Measurements from ENCODE around the gene ACOX3.
A peak's percentile ranks its signal among the peaks of the same experiment; 100 is the strongest.
"Not testable (repeated sequence)": the region's sequence is repeated elsewhere in the genome, so short reads cannot be mapped to it uniquely, and the experiment has no call there.

Gene ACOX3

DNA sequence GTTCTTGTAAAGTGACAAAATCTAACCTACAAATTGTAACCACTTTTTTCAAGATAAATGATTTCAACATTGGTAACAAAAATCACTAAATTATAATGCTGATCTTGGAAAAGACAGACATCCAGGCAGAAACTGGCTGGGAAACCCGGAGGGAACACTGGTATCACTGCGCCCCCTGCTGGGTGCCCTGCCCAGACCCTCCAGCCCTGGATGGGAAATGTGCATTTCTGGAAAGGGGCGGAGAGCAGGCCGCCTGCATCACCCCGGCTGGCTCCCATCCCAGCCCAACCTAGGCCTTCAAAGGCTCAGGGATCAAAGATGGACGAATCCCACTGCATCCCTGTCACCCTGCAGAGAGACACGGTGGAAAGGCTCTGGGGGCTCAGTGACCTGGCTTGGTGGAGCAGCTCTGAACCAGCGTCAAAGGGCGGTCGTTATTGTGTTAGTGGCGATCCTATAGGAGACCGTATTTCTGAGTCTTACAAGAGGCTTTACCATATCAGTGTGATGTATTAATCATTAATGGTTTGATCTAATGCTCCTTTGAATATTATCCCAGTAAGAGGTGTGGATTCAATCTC, 37.3 kb downstream of the ACOX3 start:
- DNase-seq, result peak; percentile 47

DNA sequence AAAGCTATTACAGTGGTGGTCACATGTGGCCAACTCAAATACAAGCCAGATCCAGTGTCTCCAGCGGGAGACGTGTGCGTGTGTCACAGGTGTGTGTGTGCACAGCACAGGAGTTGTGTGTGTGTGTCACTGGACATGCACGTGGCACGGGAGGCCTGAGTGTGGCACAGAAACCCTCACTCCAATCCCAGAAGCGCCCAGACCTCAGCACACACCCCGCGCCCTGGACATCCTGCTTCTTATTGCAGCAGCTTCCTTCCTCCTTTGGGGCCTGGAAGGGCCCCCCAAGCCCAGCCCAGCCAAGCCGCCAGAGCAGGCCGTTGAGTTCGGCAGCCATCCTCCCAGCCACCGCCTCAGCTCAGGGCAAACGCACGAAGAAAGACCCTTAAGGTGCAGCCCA, 37.9 kb downstream of the ACOX3 start:
- no peak for DNase-seq

DNA sequence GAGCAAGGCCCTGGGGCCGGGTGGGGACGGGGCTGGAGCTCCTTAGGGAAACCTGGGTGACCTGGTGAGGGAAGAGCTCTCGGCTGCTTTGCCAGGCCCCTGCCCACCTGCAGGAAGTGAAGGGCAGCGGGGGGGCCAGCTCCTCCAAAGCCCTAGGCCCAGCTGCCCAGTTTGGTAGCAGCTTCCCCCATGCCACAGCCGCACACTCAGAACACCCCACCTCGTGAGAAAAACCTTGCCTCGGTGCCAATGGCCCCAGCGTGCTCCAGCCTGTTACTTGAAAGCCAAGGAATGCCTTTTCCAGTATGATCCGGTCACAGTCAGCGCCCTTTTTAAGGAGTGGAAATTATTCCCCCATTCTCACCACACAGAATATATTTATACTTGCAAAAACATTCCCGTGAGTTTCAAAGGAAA, 38.3 kb downstream of the ACOX3 start:
- DNase-seq, result no peak

DNA sequence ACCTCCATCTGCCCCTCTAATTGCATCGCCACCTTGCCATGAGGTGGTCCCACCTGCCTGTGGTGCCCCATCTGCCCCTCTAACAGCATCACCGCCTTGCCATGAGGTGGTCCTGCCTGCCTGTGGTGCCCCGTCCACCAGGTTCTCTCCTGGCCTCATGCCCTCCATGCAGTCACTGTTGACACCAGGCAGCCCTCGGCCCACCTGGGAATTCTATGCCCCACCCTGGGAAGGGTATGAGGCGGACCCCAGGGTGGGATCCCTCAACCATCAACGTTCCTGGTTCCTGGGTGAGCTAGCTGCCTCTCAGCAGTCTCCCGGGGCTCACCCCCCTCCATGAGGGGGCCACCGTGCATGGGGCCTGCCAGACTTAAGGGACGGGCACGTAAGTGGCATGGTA, 38.9 kb downstream of the ACOX3 start:
- no peak for DNase-seq

DNA sequence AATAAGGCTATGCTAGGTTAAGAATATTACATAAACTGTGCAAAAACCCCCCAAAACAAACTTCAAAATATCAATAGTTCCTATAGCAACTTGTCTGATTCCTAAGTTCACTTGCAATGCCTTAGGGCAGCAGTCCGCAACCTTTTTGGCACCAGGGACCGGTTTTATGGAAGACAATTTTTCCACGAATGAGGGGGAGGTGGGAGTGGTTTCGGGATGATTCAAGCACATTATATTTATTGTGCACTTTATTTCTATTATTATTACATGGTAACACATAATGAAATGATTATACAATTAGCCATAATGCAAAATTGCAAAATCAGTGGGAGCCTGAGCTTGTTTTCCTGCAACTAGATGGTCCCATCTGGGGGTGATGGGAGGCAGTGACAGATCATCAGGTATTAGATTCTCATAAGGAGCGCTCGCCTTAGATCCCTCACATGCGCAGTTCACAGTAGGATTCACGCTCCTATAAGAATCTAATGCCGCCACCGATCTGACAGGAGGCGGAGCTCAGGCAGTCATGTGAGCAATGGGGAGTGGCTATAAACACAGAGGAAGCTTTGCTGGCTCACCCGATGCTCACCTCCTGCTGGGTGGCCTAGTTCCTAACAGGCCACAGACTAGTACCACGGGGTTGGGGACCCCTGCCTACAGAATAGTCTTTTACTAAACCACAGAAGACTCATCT, 39.7 kb downstream of the ACOX3 start:
- no peak for DNase-seq

DNA sequence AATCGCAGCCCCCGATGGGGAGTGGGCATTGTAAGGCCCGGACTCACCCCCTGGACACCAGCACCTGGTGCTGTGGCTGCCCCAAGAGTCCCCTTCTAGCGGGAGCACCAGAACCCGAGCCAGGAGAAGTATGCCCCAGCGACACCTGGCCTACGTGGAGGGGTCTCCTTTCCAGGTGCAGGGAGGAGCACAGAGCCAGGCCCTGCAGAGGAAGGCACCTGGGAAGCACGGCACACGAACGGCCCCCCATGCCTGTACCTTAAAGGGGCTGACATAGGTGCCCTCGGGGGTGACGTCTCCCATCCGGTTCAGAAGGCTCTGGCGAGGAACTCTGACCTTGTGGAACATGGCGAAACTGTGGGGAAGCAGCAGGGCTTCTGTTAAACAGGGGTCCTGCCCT, 41.2 kb downstream of the ACOX3 start:
- DNase-seq, result no peak

DNA sequence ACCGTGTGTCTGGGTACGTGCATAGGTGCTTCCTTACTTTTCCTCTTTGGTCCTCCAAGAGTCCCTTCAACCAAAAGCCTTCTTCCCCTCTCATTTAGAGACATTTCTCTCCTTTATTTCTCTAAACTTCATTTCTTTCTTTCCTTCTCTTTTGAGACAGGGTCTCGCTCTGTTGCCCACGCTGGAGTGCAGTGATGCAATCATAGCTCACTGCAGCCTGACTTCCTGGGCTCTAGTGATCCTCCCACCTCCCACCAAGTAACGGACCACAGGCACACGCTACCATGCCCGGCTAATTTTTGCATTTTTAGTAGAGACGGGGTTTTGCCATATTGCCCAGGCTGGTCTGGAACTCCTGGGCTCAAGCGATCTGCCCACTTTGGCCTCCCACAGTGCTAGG, 42.2 kb downstream of the ACOX3 start:
- DNase-seq, result no peak

DNA sequence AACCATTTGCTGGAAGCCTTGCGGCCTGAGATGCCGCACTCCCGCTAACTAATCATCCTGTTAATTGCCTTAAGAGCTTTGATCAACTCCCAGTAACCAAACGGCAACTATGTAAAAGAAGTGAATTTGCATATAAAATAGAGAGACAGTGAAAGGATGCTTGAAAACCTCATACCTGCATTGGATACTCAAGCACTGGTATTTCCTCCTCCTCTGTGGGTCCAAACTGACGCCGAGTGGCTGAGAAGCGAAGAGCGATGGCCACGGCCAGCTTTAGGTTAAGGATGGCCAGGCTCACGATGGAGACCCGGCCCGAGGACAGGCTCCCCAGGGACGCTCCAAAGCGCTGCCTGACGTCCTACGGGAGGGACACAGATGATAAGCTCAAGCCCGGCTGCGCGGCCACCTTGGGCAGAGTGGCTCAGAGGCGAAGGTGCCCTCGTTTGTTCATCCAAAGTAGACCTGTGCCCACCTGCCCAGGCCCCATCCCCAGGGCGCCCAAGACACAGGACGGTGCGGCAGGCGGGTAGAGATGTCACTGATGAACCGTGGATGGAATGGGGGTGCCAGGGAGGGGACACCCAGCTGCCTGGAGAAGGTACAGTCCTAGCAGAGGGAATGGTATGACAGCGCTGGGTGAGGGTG, 43.6 kb downstream of the ACOX3 start:
- DNase-seq, result no peak

DNA sequence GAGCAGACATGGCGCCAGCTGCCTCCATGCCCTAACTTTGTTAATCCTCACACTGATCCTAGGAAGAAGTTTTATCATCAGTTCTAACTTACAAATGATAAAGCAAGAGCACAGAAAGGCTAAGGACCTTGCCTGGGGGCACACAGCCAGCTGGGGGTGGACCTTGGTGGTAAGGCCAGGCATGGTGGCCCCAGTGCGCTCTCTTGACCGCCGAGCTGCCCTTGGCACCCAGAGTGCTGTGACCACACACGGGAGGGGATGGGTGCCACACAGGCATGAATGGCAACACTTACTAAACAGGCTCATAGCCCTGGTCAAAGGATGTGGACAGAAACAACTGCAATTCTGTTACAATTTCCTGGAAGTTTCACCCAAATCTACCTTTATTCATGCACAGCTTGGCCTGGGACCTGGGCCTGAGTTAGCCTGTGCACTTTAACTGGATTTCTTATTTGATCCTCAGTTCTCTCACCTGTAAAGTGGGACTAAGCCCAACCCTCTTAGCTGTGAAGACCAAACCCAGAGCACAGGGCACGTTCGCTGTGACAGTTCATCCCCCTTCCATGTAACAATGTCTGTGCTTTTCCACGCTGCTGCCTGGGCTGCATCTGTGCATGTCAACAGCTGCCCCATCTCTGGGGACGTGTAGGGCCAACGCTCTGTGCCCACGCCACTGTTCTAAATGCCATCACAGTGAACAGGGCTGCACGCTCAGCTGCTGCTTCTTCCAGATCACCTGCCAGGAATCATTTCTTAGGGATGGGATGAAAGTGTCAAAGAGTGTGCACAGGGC, 44.8 kb downstream of the ACOX3 start:
- no peak for DNase-seq

DNA sequence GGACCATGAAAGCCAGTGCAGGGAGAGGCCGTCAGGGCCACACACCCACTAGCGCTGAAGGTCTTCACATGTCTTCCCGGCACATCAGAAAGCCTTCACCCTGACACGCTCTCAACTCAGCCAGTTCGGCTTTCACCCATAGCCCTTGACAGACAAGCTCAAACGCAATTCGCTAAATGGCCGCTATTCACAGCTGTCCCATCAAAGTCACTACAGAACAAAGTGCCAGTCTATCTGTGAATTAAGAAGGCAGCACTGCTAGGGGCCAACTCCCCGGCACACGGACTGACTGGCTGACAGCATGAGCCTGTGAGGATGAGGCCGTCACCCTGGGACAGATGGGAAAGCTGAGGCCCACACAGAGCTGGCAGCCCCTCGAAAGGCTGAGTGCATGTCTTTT, 45.7 kb downstream of the ACOX3 start:
- no peak for DNase-seq

DNA sequence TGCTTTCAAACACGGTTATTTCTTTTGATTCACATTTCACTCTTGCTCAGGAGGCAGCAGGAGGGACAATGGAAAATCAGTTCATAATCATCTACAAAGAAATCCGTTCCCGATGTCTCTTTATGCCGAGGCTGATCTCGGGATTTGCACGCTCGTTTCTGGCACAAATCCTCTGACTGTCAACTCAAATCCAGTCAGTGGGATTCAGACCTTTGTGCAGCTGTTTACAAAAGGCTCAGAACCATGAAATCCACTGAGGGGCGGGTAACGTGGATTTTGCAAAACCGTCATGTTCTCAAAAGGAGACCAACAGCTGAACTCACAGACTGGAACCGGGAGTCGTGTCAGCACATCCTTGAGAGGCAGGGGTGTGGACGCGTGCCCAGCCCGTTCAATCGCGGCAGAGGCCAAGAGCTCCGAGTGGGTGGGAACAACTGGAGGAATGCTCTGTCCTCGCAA, 46.4 kb downstream of the ACOX3 start:
- DNase-seq, result no peak

DNA sequence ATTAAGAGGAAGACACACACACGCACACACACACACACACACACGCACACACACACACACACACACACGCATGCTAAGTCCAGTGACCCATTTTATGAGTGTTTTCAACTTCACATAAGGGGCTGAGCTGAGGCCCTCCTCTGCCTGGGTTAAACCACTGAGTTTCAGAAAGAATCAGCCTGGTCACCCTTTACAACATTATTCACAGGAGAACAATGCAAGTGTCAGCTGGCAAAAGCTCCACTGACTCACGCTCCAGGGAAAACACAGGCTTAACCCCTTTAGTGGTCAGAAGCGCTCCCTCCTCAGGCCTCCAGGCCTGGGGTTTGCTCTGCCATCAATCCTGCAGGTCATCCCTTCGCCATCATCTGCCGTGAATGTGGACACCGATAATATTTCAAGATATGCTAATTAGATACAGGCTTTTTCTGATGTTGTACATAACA, 46.9 kb downstream of the ACOX3 start:
- no peak for DNase-seq

DNA sequence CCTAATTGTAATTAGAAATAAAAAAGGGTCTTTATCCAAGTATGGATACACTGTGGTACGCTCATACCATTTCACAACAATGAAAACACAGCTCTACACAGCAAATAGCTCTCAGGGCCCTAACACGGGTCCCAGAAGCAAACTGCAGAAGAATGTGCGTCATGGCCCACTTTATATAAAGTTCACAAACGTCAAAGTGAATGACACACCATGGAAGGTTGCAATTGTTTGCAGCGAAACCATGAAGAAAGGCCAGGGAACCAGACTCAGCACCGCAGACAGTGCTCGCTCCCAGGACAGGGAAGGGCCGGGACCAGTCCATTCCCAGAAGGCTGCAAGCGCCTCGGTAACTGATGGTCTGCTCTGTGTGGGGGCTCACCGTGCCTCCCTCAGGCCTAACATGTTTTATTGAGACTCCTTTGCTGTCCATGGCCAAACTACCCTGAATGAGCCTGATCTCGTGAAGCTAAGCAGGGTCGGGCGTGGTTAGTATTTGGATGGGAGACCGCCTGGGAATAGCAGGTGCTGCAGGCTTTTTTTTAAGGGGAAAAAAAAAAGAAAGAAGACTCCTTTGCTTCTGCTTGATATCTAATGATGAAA, 47.8 kb downstream of the ACOX3 start:
- DNase-seq, result no peak

DNA sequence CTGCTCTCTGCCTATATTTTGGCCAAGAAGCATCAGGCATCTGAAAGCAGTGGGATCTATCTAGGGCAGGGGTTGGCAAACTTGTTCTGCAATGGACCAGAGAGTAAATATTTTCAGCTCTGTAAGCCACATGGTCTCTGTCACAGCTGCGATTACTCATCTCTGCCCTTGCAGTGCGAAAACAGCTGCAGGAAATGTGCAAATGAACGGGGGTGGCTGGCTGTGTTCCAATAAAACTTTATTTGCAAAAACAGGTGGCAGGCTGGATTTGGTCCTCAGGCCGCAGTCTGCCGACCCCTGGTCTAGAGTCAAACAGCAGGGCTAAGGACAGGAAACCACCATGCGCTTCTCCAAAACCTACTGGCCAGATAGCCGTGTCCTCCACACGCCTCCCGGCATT, 48.6 kb downstream of the ACOX3 start:
- DNase-seq, result no peak

DNA sequence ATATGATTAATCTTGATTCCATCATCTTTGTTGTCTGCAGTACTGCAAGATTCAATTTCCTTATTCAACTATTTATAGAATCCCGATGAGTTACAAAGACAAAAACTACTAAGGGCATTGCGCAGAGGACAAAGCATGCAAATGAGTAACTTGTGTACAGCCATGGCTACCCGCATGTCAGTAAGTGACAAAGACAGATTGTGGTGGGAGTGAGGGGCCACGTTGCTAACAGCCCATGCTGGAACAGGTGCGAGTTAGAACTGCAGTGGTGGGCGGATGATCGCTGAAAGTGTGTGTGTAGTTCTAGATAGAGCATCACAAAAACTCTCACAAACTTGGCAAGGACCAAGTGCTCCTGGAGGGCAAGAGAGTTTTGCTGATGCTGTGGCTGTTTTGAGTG, 49.5 kb downstream of the ACOX3 start:
- DNase-seq, result no peak

DNA sequence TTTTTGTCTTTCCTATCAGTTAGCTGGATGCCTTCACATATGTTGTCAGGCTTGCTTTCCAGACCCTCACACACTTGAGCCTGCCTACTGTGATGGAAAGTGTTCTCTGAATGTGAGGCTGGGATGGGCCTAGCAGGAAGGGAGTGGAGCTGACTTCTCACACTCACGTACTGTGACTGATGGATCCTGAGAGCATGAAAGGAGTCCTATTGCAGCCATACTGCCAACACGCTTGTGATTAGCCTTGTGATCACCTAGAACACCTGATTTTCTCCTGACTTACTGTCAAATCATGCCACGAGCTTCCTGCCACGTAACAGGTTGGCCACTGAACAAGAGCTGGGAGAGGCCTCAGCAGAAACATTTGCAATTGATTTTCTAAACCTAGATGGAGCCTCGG, 49.9 kb downstream of the ACOX3 start:
- DNase-seq, result no peak

DNA sequence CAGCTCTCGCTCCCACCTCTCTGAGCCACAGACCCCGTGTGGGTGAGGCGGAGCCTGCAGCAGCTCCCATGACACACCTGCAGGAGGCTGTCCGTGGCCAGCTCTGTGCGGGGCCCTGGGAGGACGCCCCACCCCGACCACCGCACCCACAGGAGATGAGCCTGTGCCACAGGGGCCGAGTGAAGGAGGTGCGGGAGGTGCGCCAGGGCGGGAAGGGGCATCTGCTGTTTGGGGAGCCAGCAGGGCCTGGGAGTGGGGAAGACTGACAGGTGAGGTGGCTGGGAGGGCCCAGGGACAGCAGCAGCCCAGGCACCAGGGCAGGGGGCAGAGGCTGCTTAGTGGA, 52.0 kb downstream of the ACOX3 start:
- DNase-seq, result no peak

DNA sequence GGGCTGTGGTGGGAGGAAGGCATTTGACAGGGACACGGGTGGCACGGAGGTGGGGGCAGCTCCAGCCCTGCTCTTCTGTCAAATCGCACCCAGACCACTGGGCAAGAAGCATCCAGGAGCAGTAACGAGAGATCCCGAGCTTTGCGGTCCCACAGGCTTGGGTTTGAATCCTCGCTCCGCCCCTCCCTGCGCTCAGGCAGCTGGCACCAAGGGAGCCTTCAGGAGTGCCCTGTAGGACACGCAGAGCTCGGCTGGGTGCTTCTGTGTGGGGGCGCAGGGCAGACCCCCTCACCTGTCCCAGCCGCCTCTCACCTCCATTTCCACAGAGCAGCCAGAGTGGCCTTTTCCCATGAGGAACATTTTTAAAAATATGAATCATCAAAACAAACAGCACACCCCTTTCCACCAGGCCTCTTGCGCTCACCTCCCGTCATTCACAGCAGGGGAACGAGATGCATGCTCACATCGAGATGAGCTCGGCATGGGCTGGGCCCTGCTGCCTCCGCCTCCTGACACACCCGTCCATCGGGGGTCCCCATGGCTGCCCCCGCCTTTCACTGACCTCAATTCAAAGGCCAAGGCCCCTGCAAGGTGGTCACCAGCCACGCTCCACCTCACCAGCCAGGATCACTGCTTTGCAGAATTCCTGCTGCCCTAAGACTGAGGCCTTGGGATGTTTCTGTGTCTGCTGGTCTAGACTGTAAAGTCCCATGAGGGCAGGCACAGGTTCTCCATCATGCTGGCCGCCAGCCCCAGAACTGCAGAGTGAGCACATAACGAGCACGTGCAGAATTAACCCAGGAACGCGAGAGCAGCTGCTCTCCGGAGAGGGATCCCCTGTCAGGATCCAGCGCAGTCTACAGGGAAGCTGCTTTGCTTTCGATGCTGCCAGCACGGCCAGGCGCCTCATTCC, 52.7 kb downstream of the ACOX3 start:
- no peak for DNase-seq

DNA sequence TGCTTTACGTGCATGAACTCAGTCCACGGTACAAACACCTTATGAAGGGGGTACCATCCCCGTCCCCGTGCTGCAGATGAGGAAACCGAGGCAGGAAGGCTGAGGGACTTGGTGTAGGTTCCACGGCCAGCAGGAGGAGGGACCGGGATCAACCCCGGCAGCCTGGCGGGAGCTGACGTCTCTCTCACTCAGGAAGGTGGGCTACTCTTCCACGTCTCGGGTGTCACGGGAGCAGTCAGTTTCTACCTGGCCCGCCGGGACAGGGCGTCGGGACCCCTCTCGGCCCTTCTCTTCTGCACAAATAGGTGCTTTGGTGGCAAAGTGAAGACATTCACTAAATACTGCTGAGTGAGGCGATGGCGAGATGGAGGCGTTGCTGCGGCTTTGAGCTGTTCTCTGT, 53.3 kb downstream of the ACOX3 start:
- no peak for DNase-seq

DNA sequence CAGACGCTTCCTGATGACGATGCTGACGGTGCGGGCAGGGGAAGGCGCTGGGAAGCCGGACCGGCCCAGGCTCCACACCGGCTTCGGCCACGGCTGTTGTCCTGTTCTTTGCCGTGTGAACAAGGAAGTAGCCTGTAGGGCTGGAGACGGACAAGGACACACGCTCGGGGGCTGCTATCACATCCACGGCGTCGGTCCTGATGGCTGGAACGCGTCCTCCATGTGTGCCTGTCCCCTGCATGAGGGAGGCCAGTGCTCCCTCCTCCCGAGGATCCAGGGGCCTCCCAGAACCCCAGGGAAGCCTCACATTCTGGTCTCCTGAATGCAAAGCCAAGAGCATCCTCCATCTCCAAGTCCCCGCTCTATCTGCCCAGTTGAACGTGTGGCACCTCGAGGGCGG, 53.8 kb downstream of the ACOX3 start:
- DNase-seq, result no peak

DNA sequence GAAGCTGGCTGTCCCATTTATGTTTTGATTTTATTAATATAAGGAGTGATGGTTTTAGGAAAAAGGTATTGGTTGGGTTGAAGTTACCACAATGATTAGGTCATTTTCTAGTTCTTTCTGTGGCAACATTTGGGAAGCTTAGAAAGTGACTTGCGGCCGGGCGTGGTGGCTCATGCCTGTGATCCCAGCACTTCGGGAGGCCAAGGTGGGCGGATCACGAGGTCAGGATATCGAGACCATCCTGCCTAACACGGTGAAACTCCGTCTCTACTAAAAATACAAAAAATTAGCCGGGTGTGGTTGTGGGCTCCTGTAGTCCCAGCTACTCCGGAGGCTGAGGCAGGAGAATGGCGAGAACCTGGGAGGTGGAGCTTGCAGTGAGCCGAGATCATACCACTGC, 54.4 kb downstream of the ACOX3 start:
- DNase-seq, result not testable (repeated sequence)

DNA sequence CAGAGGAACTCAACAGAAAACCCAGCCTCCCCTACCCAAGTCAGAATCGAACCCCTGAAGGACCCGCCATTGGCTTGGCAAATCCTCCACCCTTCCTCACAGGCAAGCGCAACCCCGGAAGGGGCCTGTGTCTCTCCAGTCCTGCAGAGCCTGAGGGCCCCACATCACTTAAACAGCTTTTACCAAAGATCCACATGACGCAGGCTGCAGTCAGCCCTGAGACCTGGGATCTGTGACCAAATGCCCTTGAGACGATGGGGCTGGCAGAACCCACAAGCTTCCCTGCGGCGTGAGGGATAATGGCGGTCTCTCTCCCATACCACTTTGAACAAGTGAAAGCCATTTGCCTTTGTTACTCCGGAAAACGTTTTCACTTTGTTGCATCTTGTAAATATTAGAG, 54.9 kb downstream of the ACOX3 start:
- DNase-seq, result no peak

Data from CD4-positive, alpha-beta T cell treated with Interleukin-17A for 1 hour (primary cell).